Neural progenitor cell (in vitro differentiated cells): ENCODE data around the gene CAV2. TPM values are rescaled to one million over a fixed set of nuclear protein-coding genes. Genes with fewer than 3 reads are reported as not detected.

Source experiments
- DNase-seq: peaks from one replicate; pipeline ENCODE4 v3.0.0-alpha.2; 2016; ENCODE audit warnings: low spot score
- H2AFZ ChIP-seq: fragments of 200-600 bp; sonication (generic); replicated peaks from 2 replicates; pipeline ENCODE4 v1.6.1; 2016; ENCODE audit warnings: antibody characterized with exemption
- H3F3A ChIP-seq: fragments of 200-600 bp; sonication (generic); 2 replicates; pipeline ENCODE4 v1.6.1; 2016; ENCODE audit warnings: antibody characterized with exemption, low read depth
- H3K27ac ChIP-seq: fragments of 200-600 bp; sonication (generic); 2 replicates; pipeline ENCODE4 v1.5.1; 2016; ENCODE audit warnings: mild to moderate bottlenecking
- H3K27me3 ChIP-seq: fragments of 200-600 bp; sonication (generic); 2 replicates; pipeline ENCODE4 v1.6.1; 2016; ENCODE audit warnings: mild to moderate bottlenecking, moderate library complexity
- H3K36me3 ChIP-seq: fragments of 200-600 bp; sonication (generic); 2 replicates; pipeline ENCODE4 v1.5.1; 2016
- H3K4me1 ChIP-seq: fragments of 200-600 bp; sonication (generic); 2 replicates; pipeline ENCODE4 v1.6.1; 2016; ENCODE audit warnings: mixed run types
- H3K4me2 ChIP-seq: fragments of 200-600 bp; sonication (generic); 2 replicates; pipeline ENCODE4 v1.6.1; 2016
- H3K4me3 ChIP-seq: fragments of 200-600 bp; sonication (generic); 2 replicates; pipeline ENCODE4 v1.5.1; 2016
- H3K79me2 ChIP-seq: fragments of 200-600 bp; sonication (generic); 2 replicates; pipeline ENCODE4 v1.6.1; 2016; ENCODE audit warnings: low read depth
- H3K9ac ChIP-seq: fragments of 200-600 bp; sonication (generic); 2 replicates; pipeline ENCODE4 v1.6.1; 2016
- H3K9me3 ChIP-seq: fragments of 200-600 bp; sonication (generic); 2 replicates; pipeline ENCODE4 v1.5.1; 2016; ENCODE audit warnings: low read depth
- H4K20me1 ChIP-seq: fragments of 200-600 bp; sonication (generic); 2 replicates; pipeline ENCODE4 v1.6.1; 2016; ENCODE audit warnings: low read depth
- H3K27ac Mint-ChIP-seq: 3 replicates; pipeline ENCODE4 v1.8.0; 2021; ENCODE audit warnings: mixed read lengths
- H3K27me3 Mint-ChIP-seq: 2 replicates; pipeline ENCODE4 v1.8.0; 2022; ENCODE audit warnings: low read depth, mild to moderate bottlenecking, inconsistent platforms, moderate library complexity, mixed read lengths; ENCODE audit not compliant: insufficient read depth
- H3K36me3 Mint-ChIP-seq: 3 replicates; pipeline ENCODE4 v1.8.0; 2021; ENCODE audit warnings: mixed read lengths
- H3K4me1 Mint-ChIP-seq: 3 replicates; pipeline ENCODE4 v1.8.0; 2021; ENCODE audit warnings: mixed read lengths
- H3K4me3 Mint-ChIP-seq: 3 replicates; pipeline ENCODE4 v1.8.0; 2021; ENCODE audit warnings: mild to moderate bottlenecking, moderate library complexity, mixed read lengths
- H3K9me3 Mint-ChIP-seq: 3 replicates; pipeline ENCODE4 v1.8.0; 2020; ENCODE audit warnings: mixed read lengths
- CTCF ChIP-seq: fragments of 200-600 bp; sonication (generic); IDR thresholded peaks from 2 replicates; pipeline ENCODE4 v1.5.1; 2017; ENCODE audit warnings: antibody characterized with exemption, mild to moderate bottlenecking
- EZH2 ChIP-seq: fragments of 200-600 bp; sonication (generic); IDR thresholded peaks from 2 replicates; pipeline ENCODE4 v1.6.1; 2017; ENCODE audit warnings: antibody characterized with exemption, mild to moderate bottlenecking, moderate library complexity
- EZH2phosphoT487 ChIP-seq: fragments of 200-600 bp; sonication (generic); IDR thresholded peaks from 2 replicates; pipeline ENCODE4 v1.6.1; 2017; ENCODE audit warnings: antibody characterized with exemption
- total RNA-seq: library from RNA; depleted of rRNA; stranded (reverse); fragments of >200 nt; gene quantifications from 2 replicates; pipeline ENCODE4 v1.2.3, GENCODE V29; 2015; ENCODE audit warnings: low replicate concordance

The CAV2 gene
- total RNA-seq, 1 donor from 2014 or later, result 0.37 TPM

- H3K27me3 Mint-ChIP-seq, result no peaks in the 10 kb centered on the region
These were observed 53.1 kb downstream of the CAV2 start for GRCh38 chr7:116552602-116553001.

GRCh38 chr7:116553168-116553964 lies 53.8 kb downstream of the CAV2 start:
- H3K4me1 Mint-ChIP-seq, result no peaks in the 10 kb centered on the region
- no peak overlapping the region for H3K27ac ChIP-seq
- no peaks in the 10 kb centered on the region for H4K20me1 ChIP-seq
- H2AFZ ChIP-seq, result no peak overlapping the region
- H3K4me3 ChIP-seq, result no peak overlapping the region
- no peaks in the 10 kb centered on the region for H3K9me3 Mint-ChIP-seq
- H3K27me3 Mint-ChIP-seq, result no peaks in the 10 kb centered on the region
- no peak overlapping the region for H3K4me2 ChIP-seq
- no peak for DNase-seq
- no peaks in the 10 kb centered on the region for H3K36me3 ChIP-seq
- no peak overlapping the region for H3K27ac Mint-ChIP-seq
- no peaks in the 10 kb centered on the region for H3K36me3 Mint-ChIP-seq
- H3K9ac ChIP-seq, result no peak overlapping the region
- H3K79me2 ChIP-seq, result no peaks in the 10 kb centered on the region
- H3K9me3 ChIP-seq, result no peaks in the 10 kb centered on the region
- TF ChIP-seq EZH2 (no peak), EZH2phosphoT487 (no peak), CTCF (no peak)
- peaks cover 11% of the 10 kb centered on the region for H3K4me1 ChIP-seq
- no peaks in the 10 kb centered on the region for H3K27me3 ChIP-seq
- no peak overlapping the region for H3K4me3 Mint-ChIP-seq
- H3F3A ChIP-seq, result no peaks in the 10 kb centered on the region

More at GRCh38 chr7:116552602-116553001, 53.1 kb downstream of the CAV2 start:
- Mint-ChIP-seq H3K4me3 (no peak overlapping the region), H3K9me3 (no peaks in the 10 kb centered on the region), H3K36me3 (no peaks in the 10 kb centered on the region), H3K27ac (no peak overlapping the region), H3K4me1 (no peaks in the 10 kb centered on the region)
- H3K9ac ChIP-seq, result no peak overlapping the region
- TF ChIP-seq CTCF (no peak), EZH2phosphoT487 (no peak), EZH2 (no peak)
- H3K4me3 ChIP-seq, result no peak overlapping the region
- H3F3A ChIP-seq, result no peaks in the 10 kb centered on the region
- peaks cover 11% of the 10 kb centered on the region for H3K4me1 ChIP-seq
- H2AFZ ChIP-seq, result no peak overlapping the region
- no peaks in the 10 kb centered on the region for H3K79me2 ChIP-seq
- H4K20me1 ChIP-seq, result no peaks in the 10 kb centered on the region
- no peak for DNase-seq
- H3K27me3 ChIP-seq, result no peaks in the 10 kb centered on the region
- H3K4me2 ChIP-seq, result no peak overlapping the region
- no peak overlapping the region for H3K27ac ChIP-seq
- no peaks in the 10 kb centered on the region for H3K36me3 ChIP-seq
- no peaks in the 10 kb centered on the region for H3K9me3 ChIP-seq

GRCh38 chr7:116554436-116554835 lies 54.9 kb downstream of the CAV2 start:
- no peak overlapping the region for H2AFZ ChIP-seq
- H3K4me1 ChIP-seq, result peaks cover 11% of the 10 kb centered on the region
- no peaks in the 10 kb centered on the region for H3K27me3 Mint-ChIP-seq
- H3K27ac Mint-ChIP-seq, result no peak overlapping the region
- no peaks in the 10 kb centered on the region for H3F3A ChIP-seq
- H3K27me3 ChIP-seq, result no peaks in the 10 kb centered on the region
- no peak for DNase-seq
- H3K9me3 ChIP-seq, result no peaks in the 10 kb centered on the region
- no peak overlapping the region for H3K4me3 ChIP-seq
- H4K20me1 ChIP-seq, result no peaks in the 10 kb centered on the region
- no peak overlapping the region for H3K4me3 Mint-ChIP-seq
- H3K27ac ChIP-seq, result no peak overlapping the region
- no peaks in the 10 kb centered on the region for H3K36me3 Mint-ChIP-seq
- H3K79me2 ChIP-seq, result no peaks in the 10 kb centered on the region
- H3K36me3 ChIP-seq, result no peaks in the 10 kb centered on the region
- no peaks in the 10 kb centered on the region for H3K4me1 Mint-ChIP-seq
- no peak overlapping the region for H3K4me2 ChIP-seq
- H3K9ac ChIP-seq, result no peak overlapping the region
- TF ChIP-seq CTCF (no peak), EZH2phosphoT487 (no peak), EZH2 (no peak)
- H3K9me3 Mint-ChIP-seq, result no peaks in the 10 kb centered on the region
